GM11168 (cell line): ENCODE results near the gene ERCC5.

ENCODE experiments used
- in situ Hi-C: fragments of 300-500 bp; cut with MboI; formaldehyde crosslinking; loops from one replicate; pipeline ENCODE4 v1.12.0; 2022; ENCODE audit warnings: low sequenced_read_pairs; ENCODE audit not compliant: unreplicated experiment

The ERCC5 gene

GRCh38 chr13:102845630-102846260 lies at the start of gene ERCC5:
Gene ERCC5, plus strand, starts transcription at chr13:102846032. Its CDS starts 235 bp downstream, at chr13:102846267.
- in situ Hi-C loops = no loop called here

- in situ Hi-C loops = no loop called here
These were observed 47.0 kb upstream of the ERCC5 start, which contains the start of the genes BIVM and POGLUT2 for GRCh38 chr13:102798581-102799425. Gene BIVM, plus strand, starts transcription at chr13:102799119. Its CDS starts 8,149 bp downstream, at chr13:102807268. Gene POGLUT2, minus strand, starts transcription at chr13:102798976. Its CDS starts 306 bp downstream, at chr13:102798670.

GRCh38 chr13:102799426-102800144 lies 46.2 kb upstream of the ERCC5 start:
- in situ Hi-C loops = no loop called here

GRCh38 chr13:102800145-102801041 lies 45.4 kb upstream of the ERCC5 start:
- in situ Hi-C loops = no loop called here

- in situ Hi-C loops = no loop called here
These were observed 40.2 kb upstream of the ERCC5 start for GRCh38 chr13:102805680-102806079.

GRCh38 chr13:102807699-102808098 lies 38.1 kb upstream of the ERCC5 start:
- in situ Hi-C loops = no loop called here

GRCh38 chr13:102812611-102813287 lies 33.1 kb upstream of the ERCC5 start:
- in situ Hi-C loops = no loop called here

GRCh38 chr13:102814025-102814607 lies 31.7 kb upstream of the ERCC5 start:
- in situ Hi-C loops = no loop called here

GRCh38 chr13:102814793-102815192 lies 31.0 kb upstream of the ERCC5 start:
- in situ Hi-C loops = no loop called here

GRCh38 chr13:102815788-102816187 lies 30.0 kb upstream of the ERCC5 start:
- in situ Hi-C loops = no loop called here

GRCh38 chr13:102816708-102817107 lies 29.1 kb upstream of the ERCC5 start:
- in situ Hi-C loops = no loop called here

GRCh38 chr13:102817241-102817640 lies 28.6 kb upstream of the ERCC5 start:
- in situ Hi-C loops = no loop called here

GRCh38 chr13:102817907-102818306 lies 27.9 kb upstream of the ERCC5 start:
- in situ Hi-C loops = no loop called here

- in situ Hi-C loops = no loop called here
These were observed 20.4 kb upstream of the ERCC5 start for GRCh38 chr13:102825400-102825799.

GRCh38 chr13:102825921-102826706 lies 19.7 kb upstream of the ERCC5 start:
- in situ Hi-C loops = no loop called here

GRCh38 chr13:102830646-102831045 lies 15.2 kb upstream of the ERCC5 start:
- in situ Hi-C loops = no loop called here

GRCh38 chr13:102836471-102836870 lies 9.4 kb upstream of the ERCC5 start:
- in situ Hi-C loops = no loop called here

GRCh38 chr13:102838273-102838672 lies 7.6 kb upstream of the ERCC5 start:
- in situ Hi-C loops = no loop called here
